Right atrium auricular region (tissue), 2 donors: ENCODE measurements around the gene DPAGT1. TPM values are rescaled to one million over a fixed set of nuclear protein-coding genes. Genes with fewer than 3 reads are reported as not detected.

ENCODE experiments used
- DNase-seq: peaks from one replicate; pipeline ENCODE4 v3.0.0-alpha.2; 2019; ENCODE audit warnings: low spot score
- H3K27ac ChIP-seq, 2 donors: fragments of 200-600 bp; sonication (generic); 1 replicate in 1 of 2; 2 replicates in 1 of 2; pipeline ENCODE4 v1.5.1; 2016 to 2019
- H3K27me3 ChIP-seq, 2 donors: fragments of 200-600 bp; sonication (generic); one replicate each; pipeline versions ENCODE4 v1.5.1 to v1.6.0; 2017 to 2019
- H3K36me3 ChIP-seq: fragments of 200-600 bp; sonication (generic); one replicate; pipeline ENCODE4 v1.5.1; 2016
- H3K4me1 ChIP-seq, 2 donors: fragments of 200-600 bp; sonication (generic); one replicate each; pipeline versions ENCODE4 v1.5.1 to v1.6.0; 2017 to 2019
- H3K4me3 ChIP-seq, 2 donors: fragments of 200-600 bp; sonication (generic); 1 replicate in 1 of 2; 2 replicates in 1 of 2; pipeline ENCODE4 v1.5.1; 2017 to 2019; ENCODE audit warnings: mild to moderate bottlenecking in 1 of 2, moderate library complexity in 1 of 2
- H3K9me3 ChIP-seq, 2 donors: fragments of 200-600 bp; sonication (generic); one replicate each; pipeline ENCODE4 v1.5.1; 2019
- CTCF ChIP-seq, 2 donors: fragments of 200-600 bp; sonication (generic); IDR thresholded peaks; one replicate each; pipeline ENCODE4 v1.5.1; 2019; ENCODE audit warnings: antibody characterized with exemption in 2 of 2
- total RNA-seq, 2 donors: library from RNA; depleted of rRNA; stranded (reverse); fragments of >200 nt; gene quantifications; one replicate each; pipeline ENCODE4 v1.1.0, GENCODE V29; 2016

Gene DPAGT1
- total RNA-seq, 2 donors from 2014 or later: 15.8 to 18.6 TPM

- H3K9me3 ChIP-seq: no peaks in the 10 kb centered on the region
- TF ChIP-seq CTCF (IDR thresholded peaks at IDR 0.05): no peak
- no peak overlapping the region for H3K4me3 ChIP-seq
- H3K27me3 ChIP-seq: no peaks in the 10 kb centered on the region
- H3K36me3 ChIP-seq: peaks cover 85% of the 10 kb centered on the region
- peaks cover 0 to 12% of the 10 kb centered on the region in 2 donors for H3K4me1 ChIP-seq
- H3K27ac ChIP-seq: no peak overlapping the region
- DNase-seq: no peak
Observed at GRCh38 chr11:119051440-119052162, 50.1 kb downstream of the DPAGT1 start.

- Histone ChIP-seq H3K4me1 (no peaks in the 10 kb centered on the region), H3K27ac (no peak overlapping the region)
- no peak for TF ChIP-seq CTCF (IDR thresholded peaks at IDR 0.05)
Observed at GRCh38 chr11:119049081-119049480, 52.6 kb downstream of the DPAGT1 start.

GRCh38 chr11:119048644-119049043 lies 53.0 kb downstream of the DPAGT1 start:
- H3K4me1 ChIP-seq: no peaks in the 10 kb centered on the region
- no peak overlapping the region for H3K27ac ChIP-seq
- H3K27me3 ChIP-seq: no peaks in the 10 kb centered on the region
- no peak for DNase-seq
- no peak for TF ChIP-seq CTCF (IDR thresholded peaks at IDR 0.05)
- no peak overlapping the region for H3K4me3 ChIP-seq
- no peaks in the 10 kb centered on the region for H3K9me3 ChIP-seq
- H3K36me3 ChIP-seq: peaks cover 91% of the 10 kb centered on the region

More at GRCh38 chr11:119049081-119049480, 52.6 kb downstream of the DPAGT1 start:
- Histone ChIP-seq H3K4me3 (no peak overlapping the region), H3K9me3 (no peaks in the 10 kb centered on the region), H3K36me3 (peaks cover 96% of the 10 kb centered on the region), H3K27me3 (no peaks in the 10 kb centered on the region)
- no peak for DNase-seq

- no peaks in the 10 kb centered on the region for H3K4me1 ChIP-seq
Observed at GRCh38 chr11:119047205-119047604, 54.4 kb downstream of the DPAGT1 start.

More at GRCh38 chr11:119047205-119047604, 54.4 kb downstream of the DPAGT1 start:
- no peaks in the 10 kb centered on the region for H3K27me3 ChIP-seq
- H3K4me3 ChIP-seq: no peak overlapping the region
- TF ChIP-seq CTCF (IDR thresholded peaks at IDR 0.05): no peak
- peaks cover 77% of the 10 kb centered on the region for H3K36me3 ChIP-seq
- no peak for DNase-seq
- no peak overlapping the region for H3K27ac ChIP-seq
- no peaks in the 10 kb centered on the region for H3K9me3 ChIP-seq

Other genes starting within 250 kb of the DPAGT1 start
- gene CXCR5, start 218.0 kb downstream of the DPAGT1 start, total RNA-seq: under 1 TPM in 1 of 2 donors, not detected in 1; 0.16 TPM
- gene BCL9L, start 175.9 kb downstream of the DPAGT1 start, total RNA-seq: 10 to 100 TPM; 17.5 to 43.7 TPM
- gene UPK2, start 145.6 kb downstream of the DPAGT1 start, total RNA-seq: not detected
- gene FOXR1, start 130.1 kb downstream of the DPAGT1 start, total RNA-seq: not detected
- 10 to 100 TPM in 1 of 2 donors, 1 to 10 TPM in 1; 8.7 to 11.9 TPM for gene CENATAC, start 103.7 kb downstream of the DPAGT1 start, total RNA-seq
- gene RPS25, start 83.5 kb downstream of the DPAGT1 start, total RNA-seq: 1,000 to 10,000 TPM in 1 of 2 donors, 100 to 1,000 TPM in 1; 812 to 1,966 TPM
- 10 to 100 TPM; 26.1 to 37.2 TPM for gene TRAPPC4, start 83.1 kb downstream of the DPAGT1 start, total RNA-seq
- gene SLC37A4, start 71.0 kb downstream of the DPAGT1 start, total RNA-seq: 10 to 100 TPM in 1 of 2 donors, 1 to 10 TPM in 1; 8.2 to 11.1 TPM
- 10 to 100 TPM; 56.8 to 69.7 TPM for gene HYOU1, start 44.6 kb downstream of the DPAGT1 start, total RNA-seq
- gene VPS11, start 34.0 kb downstream of the DPAGT1 start, total RNA-seq: 10 to 100 TPM; 22.0 to 23.7 TPM
- gene HMBS, start 17.0 kb downstream of the DPAGT1 start, total RNA-seq: 10 to 100 TPM in 1 of 2 donors, 1 to 10 TPM in 1; 4.9 to 13.3 TPM
- gene C2CD2L, start 5.5 kb upstream of the DPAGT1 start, total RNA-seq: 10 to 100 TPM; 10.0 to 14.2 TPM
- 10 to 100 TPM; 11.2 to 18.1 TPM for gene HINFP, start 19.7 kb upstream of the DPAGT1 start, total RNA-seq
- gene ABCG4, start 47.2 kb upstream of the DPAGT1 start, total RNA-seq: 1 to 10 TPM; 1.4 to 1.8 TPM
- gene NLRX1, start 66.9 kb upstream of the DPAGT1 start, total RNA-seq: 10 to 100 TPM; 16.9 to 24.3 TPM
- 1 to 10 TPM; 1.7 to 5.6 TPM for gene NHERF4, start 83.6 kb upstream of the DPAGT1 start, total RNA-seq
- 10 to 100 TPM in 1 of 2 donors, 1 to 10 TPM in 1; 8.5 to 14.5 TPM for gene CBL, start 104.5 kb upstream of the DPAGT1 start, total RNA-seq
- 100 to 1,000 TPM; 356 to 509 TPM for gene MCAM, start 215.3 kb upstream of the DPAGT1 start, total RNA-seq
- gene RNF26, start 232.7 kb upstream of the DPAGT1 start, total RNA-seq: 10 to 100 TPM in 1 of 2 donors, 1 to 10 TPM in 1; 8.2 to 10.3 TPM
- 10 to 100 TPM; 41.4 to 47.4 TPM for gene C1QTNF5, start 239.0 kb upstream of the DPAGT1 start, total RNA-seq
- not detected for gene MFRP, start 244.9 kb upstream of the DPAGT1 start, total RNA-seq